GM19035 (cell line): ENCODE results near the gene GLDN.
A peak's percentile ranks its signal among the peaks of the same experiment; 100 is the strongest.

Experiments
- ATAC-seq: cut with Tn5 transposase; IDR thresholded peaks from one replicate; pipeline ENCODE4 v1.9.1; 2021; ENCODE audit not compliant: unreplicated experiment

GLDN gene

GRCh38 chr15:51356147-51356546, 14.7 kb downstream of the GLDN start:
- ATAC-seq = no peak

GRCh38 chr15:51356983-51357382, 15.5 kb downstream of the GLDN start:
- ATAC-seq = no peak

DNA sequence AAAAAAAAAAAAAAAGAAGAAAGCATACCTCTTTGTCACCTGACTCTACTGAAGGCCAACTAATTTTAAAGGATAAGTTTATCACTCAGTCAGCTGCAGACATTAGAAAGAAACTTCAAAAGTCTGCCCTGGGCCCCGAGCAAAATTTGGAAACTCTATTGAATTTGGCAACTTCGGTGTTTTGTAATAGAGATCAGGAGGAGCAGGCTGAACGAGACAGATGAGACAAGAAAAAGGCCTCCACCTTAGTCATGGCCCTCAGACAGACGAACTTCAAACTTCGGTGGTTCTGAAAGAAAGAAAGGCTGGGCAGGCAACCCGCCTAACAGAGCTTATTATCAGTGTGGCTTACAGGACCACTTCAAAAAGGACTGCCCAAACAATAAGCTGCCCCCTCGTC, 18.5 kb downstream of the GLDN start:
- ATAC-seq = no peak

GRCh38 chr15:51363383-51363782, 21.9 kb downstream of the GLDN start:
- ATAC-seq = no peak

GRCh38 chr15:51365417-51365816, 24.0 kb downstream of the GLDN start:
- no peak for ATAC-seq

GRCh38 chr15:51366071-51366470, 24.6 kb downstream of the GLDN start:
- no peak for ATAC-seq

DNA sequence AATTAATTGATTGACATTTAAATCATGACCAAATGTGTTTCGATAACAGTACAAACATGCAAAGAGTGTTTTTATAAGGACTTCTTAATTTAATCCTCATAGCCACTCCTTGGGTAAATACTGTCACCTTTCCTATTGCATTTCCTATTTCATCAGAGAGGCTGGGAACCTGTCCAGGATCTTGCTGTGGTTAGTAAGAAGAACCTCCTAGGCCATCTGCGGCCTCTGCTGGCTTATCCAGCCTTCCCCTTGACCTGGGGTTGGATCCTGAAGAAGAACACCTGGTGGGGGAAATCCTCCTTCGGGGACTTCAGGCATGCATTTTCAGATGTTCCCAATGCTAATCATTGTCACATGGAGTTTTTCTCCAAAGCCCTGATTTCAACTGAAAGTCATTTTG, 25.5 kb downstream of the GLDN start:
- ATAC-seq = no peak

DNA sequence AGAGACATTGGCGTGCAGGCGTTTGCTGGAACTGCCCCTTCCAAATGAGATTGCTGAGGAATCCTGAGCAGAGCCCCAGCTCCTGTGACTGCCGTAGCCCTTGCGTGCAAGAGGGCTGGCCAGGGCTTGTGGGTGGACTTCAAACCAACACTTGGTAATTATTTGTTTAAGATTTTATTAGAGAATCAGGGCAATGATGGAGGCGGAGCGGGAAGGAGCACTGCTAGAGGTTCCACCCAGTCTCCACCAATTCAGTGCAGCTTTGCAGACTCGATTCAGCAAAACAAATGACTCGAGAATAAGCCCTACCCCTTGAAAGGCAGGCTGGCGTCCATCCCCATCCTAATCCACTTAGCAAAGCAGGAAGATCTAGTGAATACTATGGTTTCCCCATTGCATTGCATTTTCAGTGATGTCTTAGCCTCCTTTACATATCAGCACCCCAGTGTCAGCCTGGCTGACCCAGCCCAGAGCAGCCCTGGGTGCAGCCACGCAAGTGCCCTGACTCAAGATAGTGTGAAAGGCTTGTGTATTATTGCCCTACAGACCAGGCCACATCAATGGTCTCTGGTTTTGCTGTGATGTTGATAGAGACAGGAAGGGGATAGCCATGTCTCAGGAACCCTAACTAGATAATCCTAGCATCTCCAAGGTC, 26.0 kb downstream of the GLDN start:
- ATAC-seq = no peak

GRCh38 chr15:51368307-51368706, 26.9 kb downstream of the GLDN start:
- ATAC-seq = no peak

DNA sequence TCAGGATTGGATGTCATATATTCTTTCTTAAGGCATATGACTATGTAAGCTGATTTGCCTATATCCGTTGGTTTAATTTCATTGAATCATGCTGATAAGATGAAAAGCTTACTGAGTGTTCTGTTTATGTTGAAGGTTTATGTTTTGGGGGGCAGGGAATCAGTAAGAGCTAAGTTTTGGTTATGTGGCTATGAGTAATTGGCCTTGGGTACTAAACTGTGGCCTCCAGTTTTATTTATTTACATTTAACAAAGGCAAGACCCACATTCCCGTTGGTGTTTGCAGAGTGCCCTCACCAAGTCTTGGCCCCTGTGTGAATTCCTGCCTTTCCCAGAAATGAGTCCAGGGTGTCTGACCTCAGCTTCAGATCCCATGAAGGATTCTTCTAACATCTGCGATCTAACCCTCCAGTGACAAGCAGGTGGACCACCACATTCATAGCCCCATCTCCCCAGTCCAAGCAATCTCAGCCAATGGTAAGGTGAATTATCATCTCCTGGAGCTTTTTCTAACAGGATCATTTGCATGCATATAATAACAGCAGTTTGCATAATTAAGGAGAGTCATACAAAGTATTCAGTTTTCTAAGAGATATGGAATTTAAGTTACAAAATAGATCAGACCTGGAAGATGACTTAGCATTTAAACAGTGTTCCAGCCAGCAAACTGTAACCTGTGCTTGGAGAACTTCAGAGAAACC, 27.4 kb downstream of the GLDN start:
- no peak for ATAC-seq

- no peak for ATAC-seq
Measured at GRCh38 chr15:51369451-51369761, 28.0 kb downstream of the GLDN start.

- no peak for ATAC-seq
Measured at GRCh38 chr15:51371266-51371665, 29.8 kb downstream of the GLDN start.

DNA sequence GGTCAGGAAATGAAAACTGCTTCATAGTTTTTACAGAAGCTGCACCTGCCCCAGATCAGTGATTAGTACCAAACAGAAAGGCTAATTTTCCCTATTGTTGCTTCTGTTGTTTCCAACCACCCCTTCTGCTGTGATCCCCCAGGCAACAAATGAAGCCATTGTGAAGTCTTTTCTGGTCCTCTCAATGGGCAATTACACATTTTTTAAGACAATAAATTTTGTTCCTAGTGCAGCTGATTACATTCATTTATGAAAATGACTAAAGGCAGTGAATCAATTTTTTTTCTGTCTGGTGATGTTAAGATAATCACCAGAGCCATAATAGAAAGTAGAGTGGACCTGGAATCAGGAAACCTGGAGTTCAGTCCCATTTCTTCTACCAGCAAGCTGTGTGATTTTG, 32.7 kb downstream of the GLDN start:
- ATAC-seq = no peak

GRCh38 chr15:51375966-51376640, 34.6 kb downstream of the GLDN start:
- ATAC-seq = no peak

GRCh38 chr15:51377038-51377786, 35.8 kb downstream of the GLDN start:
- ATAC-seq = no peak

DNA sequence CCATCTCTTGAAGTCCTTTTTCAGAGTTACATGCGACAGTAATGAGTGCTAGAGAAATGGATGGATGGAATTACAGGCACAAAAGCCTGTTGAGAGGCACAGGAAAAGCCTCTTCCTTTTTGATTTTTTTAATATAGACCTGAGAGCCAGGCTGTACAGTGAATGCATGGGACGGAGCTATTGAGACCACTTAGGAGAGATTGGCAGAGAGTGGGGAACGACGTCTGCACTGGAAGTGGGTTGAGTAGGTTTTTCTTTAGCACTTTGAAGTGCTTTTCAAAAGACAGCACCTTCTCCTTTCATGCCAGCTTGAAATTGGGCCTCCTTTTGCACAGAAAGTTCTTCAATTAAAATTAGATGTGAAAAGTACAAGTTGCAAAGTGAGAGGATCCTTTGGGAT, 37.0 kb downstream of the GLDN start:
- ATAC-seq = no peak

GRCh38 chr15:51379390-51379789, 37.9 kb downstream of the GLDN start:
- no peak for ATAC-seq

DNA sequence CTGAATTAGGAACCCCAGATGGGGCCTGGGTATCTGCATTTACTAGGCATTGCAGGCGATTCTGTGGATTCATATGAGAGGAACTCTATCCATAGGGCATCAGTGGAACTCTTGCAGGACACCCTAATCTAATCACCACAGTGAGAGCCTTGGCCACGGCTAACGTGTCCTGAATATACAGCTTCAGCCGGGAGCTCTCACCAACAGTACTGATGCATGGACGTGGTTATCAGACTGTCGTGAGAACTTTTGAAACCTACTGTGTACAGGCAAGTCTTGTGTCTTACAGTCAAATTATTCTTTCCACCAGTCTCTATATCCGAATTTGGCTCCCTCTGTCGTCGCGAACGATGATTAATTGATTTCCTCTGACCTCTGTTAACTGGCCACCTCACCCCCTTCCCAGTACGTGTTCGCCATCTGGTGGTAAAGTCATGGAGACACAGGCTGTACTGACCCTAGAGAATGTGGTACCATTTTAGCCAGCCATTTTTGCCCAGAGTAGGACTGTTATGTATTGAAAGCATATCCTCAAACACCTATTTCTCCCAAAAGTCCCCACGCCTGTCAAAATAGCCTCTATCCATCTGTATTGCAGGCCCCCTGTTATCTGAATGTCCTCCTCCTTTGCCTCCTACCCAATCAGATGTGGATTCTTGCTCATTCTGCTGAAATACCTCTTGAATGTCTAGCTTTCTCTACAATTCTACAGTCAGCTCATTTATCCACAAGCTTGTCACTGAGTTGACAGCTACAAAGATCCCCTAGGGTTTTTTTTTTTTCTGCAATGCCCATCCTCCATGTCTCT, 39.7 kb downstream of the GLDN start:
- peak; percentile 69 for ATAC-seq

DNA sequence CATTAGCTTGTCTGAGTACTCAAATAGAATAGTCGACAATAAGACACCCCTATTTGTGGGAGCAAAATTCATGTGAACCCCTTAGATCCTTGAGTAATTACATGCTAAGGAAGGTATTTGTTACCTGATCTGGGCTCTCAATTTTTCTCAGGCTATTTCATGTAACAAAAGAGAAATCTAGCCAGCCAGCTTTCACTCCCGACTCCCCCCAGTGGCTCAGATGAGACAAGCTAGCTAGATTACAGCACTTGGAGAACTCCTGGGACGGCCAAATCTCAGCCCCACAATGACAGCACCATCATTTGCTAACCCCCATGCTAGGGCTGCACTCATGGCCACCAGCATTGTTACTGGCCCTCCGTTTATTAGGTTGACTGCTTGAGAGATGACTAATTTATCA, 41.3 kb downstream of the GLDN start:
- ATAC-seq = no peak

DNA sequence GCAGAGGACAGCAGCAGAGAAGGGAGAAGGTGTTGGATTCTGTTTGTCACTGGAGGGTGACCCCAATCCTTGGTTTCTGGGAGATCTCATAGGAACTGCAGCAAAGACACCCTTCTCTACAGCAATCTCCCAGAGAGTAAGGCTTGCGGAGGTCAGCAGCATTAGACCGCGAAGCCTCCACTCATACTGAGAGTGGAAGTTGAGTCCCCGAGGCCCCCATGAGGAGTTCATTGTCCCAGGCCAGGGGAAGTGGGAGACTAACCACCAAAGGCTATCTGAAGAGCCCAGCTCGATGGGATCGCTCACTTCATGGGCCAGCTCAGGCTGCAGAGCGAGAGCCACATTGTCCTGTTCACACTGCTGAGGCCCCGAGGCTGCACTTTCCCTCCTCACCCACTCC, 44.6 kb downstream of the GLDN start:
- no peak for ATAC-seq

GRCh38 chr15:51386486-51386885, 45.0 kb downstream of the GLDN start:
- ATAC-seq = no peak
